GM12865 (cell line): Measurements from ENCODE around the gene KCNIP4.

ENCODE experiments used
- DNase-seq: peaks from one replicate; pipeline ENCODE4 v3.0.0; 2010; ENCODE audit warnings: low read depth
- H3K4me3 ChIP-seq: 2 replicates; pipeline ENCODE4 v1.5.1; 2011; ENCODE audit warnings: mild to moderate bottlenecking, low read depth, low read length, control low read depth
- CTCF ChIP-seq: IDR thresholded peaks from 2 replicates; pipeline ENCODE4 v1.5.1; 2011; ENCODE audit warnings: low read length, control low read depth, low read depth, inconsistent platforms; ENCODE audit not compliant: insufficient read depth; ENCODE audit errors: missing control alignments

The KCNIP4 gene

GRCh38 chr4:21778702-21779101 is 169.9 kb downstream of the KCNIP4 start:
- no peak for DNase-seq
- no peak overlapping the region for H3K4me3 ChIP-seq
- no peak for TF ChIP-seq CTCF

GRCh38 chr4:21775703-21776102 is 172.9 kb downstream of the KCNIP4 start:
- TF ChIP-seq CTCF, result no peak
- no peak for DNase-seq

GRCh38 chr4:21769404-21770147 is 179.0 kb downstream of the KCNIP4 start:
- TF ChIP-seq CTCF, result no peak
- DNase-seq, result no peak
- no peak overlapping the region for H3K4me3 ChIP-seq

More at GRCh38 chr4:21775703-21776102, 172.9 kb downstream of the KCNIP4 start:
- no peak overlapping the region for H3K4me3 ChIP-seq

- peak; percentile 55 for TF ChIP-seq CTCF
- no peak overlapping the region for H3K4me3 ChIP-seq
- peak; percentile 43 for DNase-seq
Observed at GRCh38 chr4:21768349-21769310, 179.9 kb downstream of the KCNIP4 start.

DNA sequence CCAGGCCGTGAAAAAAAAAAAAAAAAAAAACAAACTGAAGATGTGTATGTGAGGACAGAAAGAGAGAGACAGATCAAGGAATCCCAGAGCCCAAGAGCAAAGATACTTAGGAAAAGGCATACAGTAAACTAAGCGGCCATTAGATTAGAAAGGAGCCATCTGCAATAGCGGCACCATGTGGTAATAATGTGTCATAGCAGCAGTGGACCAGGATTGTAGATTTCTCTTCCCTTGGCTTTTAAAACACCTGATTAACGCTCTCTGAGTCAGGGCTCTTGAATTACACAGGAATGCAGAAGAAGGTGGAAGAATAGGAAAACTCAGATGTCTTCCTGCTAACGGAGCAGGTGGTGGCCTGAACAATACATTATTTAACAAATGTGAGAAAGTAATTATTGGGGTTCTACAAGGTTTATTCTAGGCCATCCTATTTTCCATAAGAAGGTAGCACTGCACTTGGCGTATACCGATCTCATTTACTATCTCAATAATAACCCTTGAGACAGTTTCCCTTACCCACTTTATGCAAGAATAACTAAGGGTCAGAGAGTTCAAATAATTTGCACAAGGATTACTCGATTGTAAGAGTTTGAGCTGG is 182.7 kb downstream of the KCNIP4 start:
- H3K4me3 ChIP-seq, result no peak overlapping the region
- DNase-seq, result peak; percentile 41
- TF ChIP-seq CTCF, result peak; percentile 87

DNA sequence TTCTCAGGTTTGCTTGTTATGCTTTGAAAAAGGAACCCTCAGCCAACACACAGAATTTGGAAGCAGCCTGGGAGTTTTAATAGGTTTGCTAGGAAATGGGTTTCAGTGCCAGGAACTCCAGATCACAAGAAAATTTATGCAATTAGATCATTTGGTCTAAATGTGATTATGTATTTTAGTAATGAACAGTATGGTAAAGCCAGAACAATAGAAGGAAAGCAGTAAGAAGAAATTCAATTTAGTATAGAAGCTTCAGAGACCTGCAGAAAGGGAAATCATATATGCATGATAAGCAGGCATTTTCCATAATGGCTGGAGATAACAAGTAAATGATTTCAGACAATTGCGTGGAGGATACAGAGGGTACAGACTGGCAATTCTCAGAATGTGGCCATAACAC is 184.7 kb downstream of the KCNIP4 start:
- no peak for TF ChIP-seq CTCF
- H3K4me3 ChIP-seq, result no peak overlapping the region
- no peak for DNase-seq
